Forelimb muscle (tissue), 1 donor: ENCODE data around the gene CIAPIN1. TPM values are rescaled to one million over a fixed set of nuclear protein-coding genes. Genes with fewer than 3 reads are reported as not detected.
"Not testable (repeated sequence)": the region's sequence is repeated elsewhere in the genome, so short reads cannot be mapped to it uniquely, and the experiment has no call there.

ENCODE experiments used
- DNase-seq: peaks from one replicate; pipeline ENCODE4 v3.0.0-alpha.2; 2013; ENCODE audit warnings: low read depth
- polyA plus RNA-seq: library from polyadenylated mRNA; unstranded; fragments of 120-200 nt; gene quantifications from one replicate; pipeline ENCODE4 v1.2.1, GENCODE V29; 2013; ENCODE audit not compliant: insufficient read length

CIAPIN1 gene
- polyA plus RNA-seq, 1 donor = 65.4 TPM

- DNase-seq = not testable (repeated sequence)
Measured at GRCh38 chr16:57440551-57440950, 6.6 kb downstream of the CIAPIN1 start.

GRCh38 chr16:57439947-57440346 lies 7.2 kb downstream of the CIAPIN1 start:
- DNase-seq = not testable (repeated sequence)

- no peak for DNase-seq
Measured at GRCh38 chr16:57435838-57436237, 11.3 kb downstream of the CIAPIN1 start.

GRCh38 chr16:57434003-57434402 lies 13.2 kb downstream of the CIAPIN1 start:
- DNase-seq = no peak

- no peak for DNase-seq
Measured at GRCh38 chr16:57432989-57433388, 14.2 kb downstream of the CIAPIN1 start.

GRCh38 chr16:57432505-57432904 lies 14.7 kb downstream of the CIAPIN1 start:
- DNase-seq = no peak

- DNase-seq = no peak
Measured at GRCh38 chr16:57430955-57431354, 16.2 kb downstream of the CIAPIN1 start.

- DNase-seq = no peak
Measured at GRCh38 chr16:57427824-57428223, 19.4 kb downstream of the CIAPIN1 start.

GRCh38 chr16:57427307-57427706 lies 19.9 kb downstream of the CIAPIN1 start:
- no peak for DNase-seq

- no peak for DNase-seq
Measured at GRCh38 chr16:57426356-57426755, 20.8 kb downstream of the CIAPIN1 start.

- no peak for DNase-seq
Measured at GRCh38 chr16:57424583-57424982, 22.6 kb downstream of the CIAPIN1 start.

- DNase-seq = no peak
Measured at GRCh38 chr16:57423152-57423551, 24.0 kb downstream of the CIAPIN1 start.

GRCh38 chr16:57422026-57422944 lies 24.9 kb downstream of the CIAPIN1 start:
- peak; percentile 54 for DNase-seq

- no peak for DNase-seq
Measured at GRCh38 chr16:57419506-57419905, 27.7 kb downstream of the CIAPIN1 start.

- DNase-seq = no peak
Measured at GRCh38 chr16:57416084-57416483, 31.1 kb downstream of the CIAPIN1 start.

GRCh38 chr16:57413733-57414132 lies 33.5 kb downstream of the CIAPIN1 start:
- no peak for DNase-seq

- no peak for DNase-seq
Measured at GRCh38 chr16:57413301-57413730, 33.9 kb downstream of the CIAPIN1 start.

- no peak for DNase-seq
Measured at GRCh38 chr16:57412584-57412983, 34.6 kb downstream of the CIAPIN1 start.

GRCh38 chr16:57411362-57411976 lies 35.7 kb downstream of the CIAPIN1 start:
- DNase-seq = no peak

GRCh38 chr16:57409870-57410587 lies 37.2 kb downstream of the CIAPIN1 start:
- DNase-seq = no peak

GRCh38 chr16:57409065-57409464 lies 38.1 kb downstream of the CIAPIN1 start:
- no peak for DNase-seq
